OCI-LY1 (cell line): Measurements from ENCODE around the gene SUFU.

ENCODE experiments used
- CTCF ChIP-seq: fragments of 200-600 bp; sonication (generic), shearing (Covaris generic); IDR thresholded peaks from 2 replicates; pipeline ENCODE4 v1.5.1; 2017; ENCODE audit warnings: mild to moderate bottlenecking, antibody characterized with exemption, low read length, moderate library complexity, mixed read lengths
- EZH2 ChIP-seq: fragments of 200-600 bp; sonication (generic), shearing (Covaris generic); IDR thresholded peaks from 2 replicates; pipeline ENCODE4 v1.8.0; 2017; ENCODE audit warnings: borderline replicate concordance, mixed run types, mild to moderate bottlenecking, antibody characterized with exemption, low read length, moderate library complexity, mixed read lengths

DNA sequence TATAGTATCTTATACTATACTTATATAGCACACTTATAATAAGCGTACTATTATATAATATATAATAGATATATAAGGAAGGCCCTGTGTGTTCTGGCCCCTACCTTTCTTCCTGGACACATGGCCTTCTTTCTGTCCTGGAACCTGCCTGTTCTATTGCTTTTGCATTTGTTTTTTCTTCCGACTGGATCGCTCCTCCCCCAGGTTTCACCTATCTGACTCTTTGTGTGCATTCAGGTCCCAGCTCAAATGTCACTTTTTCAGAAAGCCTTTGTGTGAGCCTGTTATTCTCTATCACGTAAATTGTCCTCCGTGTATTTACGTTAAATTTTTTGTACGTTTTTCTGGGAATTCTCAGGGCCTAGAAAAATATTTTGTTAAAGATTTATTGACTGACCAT, 137.6 kb downstream of the SUFU start:
- TF ChIP-seq CTCF (no peak), EZH2 (no peak)
